GM13977 (cell line): ENCODE results near the gene CARF.

ENCODE experiments used
- DNase-seq: peaks from one replicate; pipeline ENCODE4 v3.0.0; 2012; ENCODE audit warnings: low spot score
- in situ Hi-C: fragments of 300-500 bp; cut with MboI; formaldehyde crosslinking; loops from one replicate; pipeline ENCODE4 v1.12.0; 2022; ENCODE audit warnings: low sequenced_read_pairs, low pct_unique_long_range_greater_than_20kb, mixed read lengths, inconsistent platforms; ENCODE audit not compliant: unreplicated experiment
- TF ChIP-seq, protein P1 (sequence below): IDR thresholded peaks from 2 replicates; pipeline ENCODE4 v1.5.1; 2012; ENCODE audit warnings: mild to moderate bottlenecking, control low read depth; ENCODE audit not compliant: insufficient read depth; ENCODE audit errors: extremely low read depth, missing control alignments

Gene CARF

DNA sequence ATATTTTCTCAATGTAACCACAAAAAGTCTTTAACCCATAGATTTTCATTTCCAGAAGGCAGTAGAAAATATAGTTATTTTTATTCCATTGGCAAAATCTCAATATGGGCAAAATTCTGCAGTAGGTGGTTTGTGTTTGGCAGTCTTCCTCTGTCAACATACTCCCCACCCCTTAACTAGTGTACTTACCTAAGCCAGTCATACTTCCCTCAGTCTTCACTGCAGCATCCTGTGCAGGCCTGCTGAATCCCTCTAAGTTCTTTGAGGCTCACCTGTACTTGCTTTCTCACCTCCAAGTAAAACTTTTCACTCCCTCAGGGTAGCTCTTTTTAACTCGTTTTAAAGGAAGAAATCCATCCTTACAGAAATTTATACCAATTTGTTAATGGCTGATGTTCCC lies 6.8 kb downstream of the CARF start:
- in situ Hi-C loops, result no loop called here
- no peak for DNase-seq
- TF ChIP-seq, protein P1, sequence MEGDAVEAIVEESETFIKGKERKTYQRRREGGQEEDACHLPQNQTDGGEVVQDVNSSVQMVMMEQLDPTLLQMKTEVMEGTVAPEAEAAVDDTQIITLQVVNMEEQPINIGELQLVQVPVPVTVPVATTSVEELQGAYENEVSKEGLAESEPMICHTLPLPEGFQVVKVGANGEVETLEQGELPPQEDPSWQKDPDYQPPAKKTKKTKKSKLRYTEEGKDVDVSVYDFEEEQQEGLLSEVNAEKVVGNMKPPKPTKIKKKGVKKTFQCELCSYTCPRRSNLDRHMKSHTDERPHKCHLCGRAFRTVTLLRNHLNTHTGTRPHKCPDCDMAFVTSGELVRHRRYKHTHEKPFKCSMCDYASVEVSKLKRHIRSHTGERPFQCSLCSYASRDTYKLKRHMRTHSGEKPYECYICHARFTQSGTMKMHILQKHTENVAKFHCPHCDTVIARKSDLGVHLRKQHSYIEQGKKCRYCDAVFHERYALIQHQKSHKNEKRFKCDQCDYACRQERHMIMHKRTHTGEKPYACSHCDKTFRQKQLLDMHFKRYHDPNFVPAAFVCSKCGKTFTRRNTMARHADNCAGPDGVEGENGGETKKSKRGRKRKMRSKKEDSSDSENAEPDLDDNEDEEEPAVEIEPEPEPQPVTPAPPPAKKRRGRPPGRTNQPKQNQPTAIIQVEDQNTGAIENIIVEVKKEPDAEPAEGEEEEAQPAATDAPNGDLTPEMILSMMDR, result no peak

DNA sequence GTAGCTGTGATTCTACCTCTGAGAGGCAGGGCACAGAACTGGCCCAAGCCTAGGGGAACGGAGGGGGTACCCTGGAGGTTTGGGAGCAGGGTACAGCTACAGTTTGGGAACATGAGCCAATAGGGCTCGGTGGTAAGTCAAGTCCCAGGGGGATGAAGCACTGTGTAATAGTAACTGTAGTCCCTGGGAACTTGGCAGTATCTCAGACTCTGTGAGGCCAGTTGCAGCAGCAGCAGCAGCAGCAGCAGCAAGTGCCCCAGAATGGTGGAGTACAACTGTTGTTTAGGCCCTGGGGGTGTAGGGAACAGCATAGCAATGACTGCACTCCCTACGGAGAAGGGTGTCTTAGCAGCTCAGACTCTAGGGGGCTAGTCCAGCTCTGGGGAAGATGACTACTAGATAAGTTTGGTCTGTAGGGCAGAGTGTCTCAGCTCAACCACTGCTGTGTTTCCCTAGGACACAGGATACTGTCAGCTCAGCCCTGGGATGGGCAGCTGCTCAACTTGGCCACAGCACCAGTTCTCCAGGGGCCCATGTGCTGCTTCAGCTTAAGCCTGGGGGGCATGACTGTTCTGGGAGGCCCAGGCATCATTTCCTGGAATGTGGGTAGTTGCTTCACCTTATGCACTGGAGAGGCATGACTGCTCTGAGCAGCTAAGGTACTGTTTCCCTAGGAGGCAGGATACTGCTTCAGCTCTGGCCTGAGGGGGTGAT lies 20.5 kb downstream of the CARF start:
- in situ Hi-C loops, result no loop called here
- TF ChIP-seq, protein P1, result no peak
- DNase-seq, result no peak

DNA sequence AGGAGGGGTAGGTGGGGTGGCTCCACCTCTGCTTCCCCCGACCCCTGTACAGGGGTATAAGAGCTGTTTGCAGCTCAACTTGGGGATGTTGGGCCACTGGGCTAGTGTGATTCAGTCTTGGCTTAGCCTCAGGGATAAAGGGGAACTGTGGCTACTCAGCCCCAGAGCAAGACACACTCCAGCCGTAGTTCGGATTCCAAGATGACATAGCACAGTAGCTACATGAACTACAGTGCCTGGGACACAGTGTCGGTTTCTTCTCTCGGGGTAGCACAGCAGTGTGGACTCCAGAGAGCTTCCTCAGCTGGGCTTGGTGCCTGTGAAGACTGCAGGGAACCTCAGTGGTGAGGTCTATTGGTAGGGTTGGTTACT lies 21.1 kb downstream of the CARF start:
- in situ Hi-C loops, result no loop called here
- TF ChIP-seq, protein P1, result no peak
- DNase-seq, result no peak

DNA sequence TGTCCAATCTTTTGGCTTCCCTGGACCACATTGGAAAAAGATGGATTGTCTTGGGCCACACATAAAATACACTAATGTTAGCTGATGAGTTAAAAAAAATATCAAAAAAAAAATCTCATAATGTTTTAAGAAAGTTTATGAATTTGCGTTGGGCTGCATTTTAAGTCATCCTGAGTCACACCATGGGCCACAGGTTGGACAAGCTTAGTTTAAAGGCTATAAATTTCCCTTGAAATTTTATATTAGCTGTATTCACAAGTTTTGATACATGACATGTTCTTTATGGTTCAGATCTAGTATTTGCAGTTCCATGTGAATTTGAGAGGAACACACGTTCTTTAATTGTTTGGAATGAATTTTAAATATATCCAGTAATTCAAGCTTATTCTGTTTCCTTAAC lies 21.9 kb downstream of the CARF start:
- TF ChIP-seq, protein P1, result no peak
- in situ Hi-C loops, result no loop called here

DNA sequence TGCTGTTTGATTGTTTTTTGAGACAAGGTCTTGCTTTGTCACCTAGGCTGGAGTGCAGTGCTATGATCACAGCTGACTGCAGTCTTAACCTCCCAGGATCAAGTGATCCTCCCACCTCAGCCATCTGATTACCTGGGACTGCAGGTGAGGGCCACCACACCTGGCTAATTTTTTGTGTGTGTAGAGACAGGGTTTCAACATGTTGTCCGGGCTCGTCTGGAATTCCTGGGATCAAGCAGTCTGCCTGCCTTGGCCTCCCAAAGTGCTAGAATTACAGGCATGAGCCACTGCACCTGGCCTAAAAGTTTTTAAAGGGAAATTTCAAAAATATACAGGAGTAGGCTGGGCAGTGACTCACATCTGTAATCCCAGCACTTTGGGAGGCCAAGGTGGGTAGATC lies 22.4 kb downstream of the CARF start:
- no peak for DNase-seq
- in situ Hi-C loops, result no loop called here
- TF ChIP-seq, protein P1, result no peak

More for the DNA sequence above, 21.9 kb downstream of the CARF start:
- no peak for DNase-seq

DNA sequence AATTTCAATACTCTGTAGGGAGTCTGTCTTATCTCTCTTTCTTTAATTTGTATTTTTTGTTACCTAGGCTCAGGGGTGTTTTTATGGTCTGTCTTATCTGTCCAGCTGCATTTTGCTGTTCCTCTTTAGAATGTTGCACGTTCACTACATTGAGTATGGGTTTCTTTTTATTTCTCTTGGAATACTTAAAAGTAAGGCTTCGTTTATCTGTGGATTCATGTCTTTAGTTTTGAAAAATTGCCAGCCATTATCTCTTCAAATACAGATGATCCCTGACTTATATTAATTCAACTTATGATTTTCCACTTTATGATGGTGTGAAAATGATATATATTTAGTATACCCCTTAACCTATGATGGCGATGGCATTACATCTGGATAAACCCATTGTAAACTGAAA lies 26.9 kb downstream of the CARF start:
- no peak for DNase-seq
- TF ChIP-seq, protein P1, result no peak
- in situ Hi-C loops, result no loop called here
